ENCODE measurements around the gene TNFRSF13B.
"Not testable (repeated sequence)": the region's sequence is repeated elsewhere in the genome, so short reads cannot be mapped to it uniquely, and the experiment has no call there.

GRCh38 chr17:16996726-16997125 lies 24.8 kb upstream of the TNFRSF13B start:
- TF ChIP-seq CTCF (IDR thresholded peaks at IDR 0.05; ENCODE audit: low read depth, low read length); POLR2A (IDR thresholded peaks at IDR 0.05; ENCODE audit: extremely low read depth, insufficient read length); MYC (IDR thresholded peaks at IDR 0.05; ENCODE audit: low read depth, low read length): not testable (repeated sequence)
